HT-29 (cell line): Measurements from ENCODE around the gene PRMT9. TPM values are rescaled to one million over a fixed set of nuclear protein-coding genes. Genes with fewer than 3 reads are reported as not detected.

ENCODE experiments used
- DNase-seq: peaks from one replicate; pipeline ENCODE4 v3.0.0-alpha.2; 2015; ENCODE audit warnings: low spot score
- total RNA-seq: library from RNA; depleted of rRNA; stranded (reverse); fragments of >200 nt; shearing (Covaris generic); gene quantifications from 2 replicates; pipeline ENCODE4 v1.2.3, GENCODE V29; 2014; rRNA removed

Gene PRMT9
- total RNA-seq, 1 experiment from 2014 or later, result 3.8 TPM

DNA sequence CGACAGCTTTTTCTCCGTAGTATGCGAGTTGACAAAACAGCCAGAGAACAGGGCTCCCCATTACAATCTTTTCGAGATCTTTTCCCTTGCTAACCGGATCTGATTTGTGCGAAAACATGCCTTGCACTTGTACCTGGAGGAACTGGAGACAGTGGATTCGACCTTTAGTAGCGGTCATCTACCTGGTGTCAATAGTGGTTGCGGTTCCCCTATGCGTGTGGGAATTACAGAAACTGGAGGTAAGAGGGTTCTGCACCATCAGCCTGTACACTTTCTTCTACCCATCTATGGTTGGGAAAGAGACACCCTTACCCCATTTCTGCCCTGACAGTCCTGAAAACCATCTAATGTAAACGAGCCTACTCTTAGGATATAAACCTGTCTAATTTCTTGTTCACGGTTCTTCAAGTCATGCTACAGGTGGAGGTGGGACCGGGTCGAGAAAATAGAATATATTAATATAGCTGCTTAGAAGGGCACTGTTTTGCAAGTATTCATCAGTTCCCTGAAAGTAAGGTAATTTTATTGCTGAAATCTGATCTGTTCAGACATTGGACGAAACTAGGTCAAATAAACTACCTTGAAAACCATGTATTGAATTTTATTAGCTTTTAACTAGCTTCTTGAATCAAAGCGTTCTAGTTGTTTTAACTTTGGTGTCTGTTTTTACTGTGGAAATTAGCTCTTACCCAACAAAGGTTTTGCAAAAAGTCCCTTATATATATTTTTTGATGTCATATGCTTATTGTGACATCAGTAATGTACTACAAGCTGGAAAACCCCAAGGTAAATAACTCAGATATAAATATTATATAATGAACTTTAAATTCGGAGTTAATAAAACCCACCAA lies 65.9 kb downstream of the PRMT9 start:
- DNase-seq, result peak; percentile 26

DNA sequence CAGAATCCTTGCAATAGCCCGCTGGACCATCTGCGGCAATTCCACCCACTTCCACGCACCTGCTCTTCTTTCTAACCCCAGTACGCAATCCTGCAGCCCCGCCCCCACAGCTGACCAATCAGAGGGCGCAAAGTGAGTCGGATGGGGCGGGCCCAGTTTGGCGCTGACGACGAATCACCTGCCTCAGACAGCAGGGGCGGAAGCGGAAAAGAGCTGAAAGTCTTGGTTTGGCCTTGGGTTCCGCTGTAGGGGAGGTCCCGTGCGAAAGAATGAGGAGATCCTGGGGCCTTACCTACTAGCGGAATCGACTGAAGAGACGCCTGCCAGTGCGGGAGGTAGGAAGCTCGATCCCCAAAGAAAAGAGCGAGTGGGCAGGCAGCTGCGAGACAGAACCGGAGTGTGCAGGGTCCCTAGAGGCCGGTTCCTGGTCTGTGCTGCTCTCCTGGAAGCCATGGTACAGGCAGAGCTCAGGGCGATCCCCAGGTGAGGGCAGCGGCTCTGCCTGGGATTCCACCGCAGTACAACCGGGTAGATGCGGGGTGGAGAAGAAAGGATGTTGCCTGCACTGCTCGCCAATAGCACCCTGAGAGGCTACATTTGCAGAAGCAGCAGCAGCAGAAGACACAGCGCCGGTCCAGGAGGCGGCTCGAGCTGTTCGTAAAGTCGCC lies 66.7 kb downstream of the PRMT9 start, which contains the start of gene TMEM184C:
Gene TMEM184C, plus strand, starts transcription at position 225 of the 668 bp plus-strand sequence. CDS start 560 bp downstream, outside the sequence.
- DNase-seq, result peak; percentile 93

DNA sequence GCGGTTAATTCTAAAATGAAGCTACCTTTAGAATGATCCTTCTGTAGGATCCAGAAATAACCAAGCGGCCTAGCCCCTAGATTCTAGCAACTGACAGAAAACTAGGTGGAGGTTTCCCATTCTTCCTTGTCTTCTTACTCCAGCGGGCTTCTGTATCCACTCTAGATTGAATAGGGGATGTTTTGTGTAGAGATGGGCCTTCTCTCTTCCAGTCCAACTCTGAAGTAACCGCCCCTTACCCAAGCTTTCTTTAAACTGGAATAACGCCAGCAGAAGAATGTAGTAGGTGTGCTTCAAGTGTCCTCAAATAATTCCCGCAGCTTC lies 67.2 kb downstream of the PRMT9 start:
- DNase-seq, result no peak

DNA sequence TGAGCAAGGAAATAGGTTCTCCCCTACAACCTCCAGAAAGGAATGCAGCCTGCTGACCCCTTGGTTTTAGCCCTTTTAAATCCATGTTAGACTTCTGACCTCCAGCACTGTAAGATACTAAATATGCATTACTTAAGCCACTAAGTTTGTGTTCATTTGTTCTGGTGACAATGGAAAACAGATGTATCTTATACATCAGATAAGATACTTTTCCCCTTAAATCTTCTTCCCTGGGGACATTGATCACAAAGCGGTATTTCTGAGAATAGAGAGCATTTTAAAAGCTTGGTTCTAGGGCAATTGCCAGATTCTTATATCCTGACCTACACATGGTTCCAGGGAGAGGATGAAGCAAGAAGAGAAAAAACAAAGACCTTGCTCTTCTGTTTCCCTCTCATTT lies 73.3 kb downstream of the PRMT9 start:
- no peak for DNase-seq

DNA sequence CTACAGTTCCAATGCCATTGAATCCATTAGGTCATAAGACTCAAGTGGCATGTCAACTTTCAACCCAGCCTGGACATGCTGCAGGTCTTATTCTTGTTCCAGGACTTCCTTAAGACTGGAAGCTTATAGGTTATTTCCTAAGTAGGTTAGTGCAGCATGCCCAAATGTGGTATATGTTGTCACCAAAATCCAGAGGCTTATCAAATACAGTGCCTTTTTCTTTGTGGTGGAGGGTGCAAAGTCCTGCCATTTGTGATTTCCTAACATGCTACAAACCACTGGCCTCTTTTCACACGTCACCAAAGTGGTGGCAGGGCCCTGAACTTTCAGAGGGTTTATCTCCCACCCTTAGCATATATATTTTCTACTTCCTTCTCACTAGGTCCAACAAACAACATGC lies 76.5 kb downstream of the PRMT9 start:
- DNase-seq, result no peak

DNA sequence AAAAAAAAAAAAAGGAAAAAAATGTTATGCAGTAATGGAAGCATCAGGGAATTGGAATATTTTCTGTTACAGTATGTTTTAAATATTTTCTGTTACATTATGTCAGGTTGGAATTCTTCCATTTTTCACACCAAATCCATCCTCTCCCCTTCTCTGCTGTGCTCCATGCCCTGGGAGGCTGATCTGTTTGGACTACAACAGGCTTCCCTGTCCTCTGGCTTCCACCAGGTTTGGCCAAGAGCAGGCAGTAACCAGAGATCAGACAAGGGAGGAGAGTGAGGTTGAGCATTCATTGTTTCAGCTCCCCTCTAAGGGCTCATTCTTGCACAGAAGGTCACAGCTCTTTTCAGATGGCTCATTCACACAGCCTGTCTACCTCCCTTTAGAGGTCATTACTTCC lies 78.5 kb downstream of the PRMT9 start:
- DNase-seq, result no peak

DNA sequence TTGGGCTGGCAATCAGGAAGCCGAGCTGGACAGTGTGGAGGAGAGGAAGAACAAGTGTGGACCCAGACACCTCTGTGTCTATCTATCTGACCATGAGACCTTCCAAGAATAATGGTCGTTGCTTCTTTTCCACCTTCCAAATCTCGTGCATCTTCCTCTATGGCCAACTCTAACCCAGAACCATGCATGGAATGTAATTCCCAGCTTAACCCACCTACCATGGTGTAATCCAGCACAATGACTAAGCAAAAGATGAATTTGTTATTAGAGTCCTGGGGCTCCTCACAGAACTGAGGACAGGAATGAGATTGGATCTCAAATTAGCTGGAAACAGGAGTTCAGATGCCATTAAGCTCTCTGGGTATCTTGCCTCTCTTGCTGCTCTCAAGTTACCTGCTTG lies 84.2 kb downstream of the PRMT9 start:
- no peak for DNase-seq

DNA sequence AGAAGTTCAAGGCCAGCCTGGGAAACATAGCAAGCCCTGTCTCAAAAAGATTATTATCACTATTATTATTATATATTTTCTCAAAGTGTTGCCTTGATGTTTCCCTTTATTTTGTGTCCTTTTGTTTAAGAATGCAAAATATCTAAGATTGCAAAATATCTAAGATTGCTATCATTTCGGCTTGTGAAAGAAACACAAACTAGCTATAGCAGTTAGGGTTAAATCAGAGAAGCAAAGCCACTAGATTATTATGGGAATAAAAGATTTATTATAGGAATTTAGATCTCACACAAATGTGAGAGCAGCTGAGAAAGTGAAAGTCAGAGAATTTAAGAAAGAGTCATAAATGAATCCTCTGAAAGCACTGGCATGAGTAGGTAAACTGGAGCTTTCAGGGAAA lies 84.8 kb downstream of the PRMT9 start:
- DNase-seq, result no peak

DNA sequence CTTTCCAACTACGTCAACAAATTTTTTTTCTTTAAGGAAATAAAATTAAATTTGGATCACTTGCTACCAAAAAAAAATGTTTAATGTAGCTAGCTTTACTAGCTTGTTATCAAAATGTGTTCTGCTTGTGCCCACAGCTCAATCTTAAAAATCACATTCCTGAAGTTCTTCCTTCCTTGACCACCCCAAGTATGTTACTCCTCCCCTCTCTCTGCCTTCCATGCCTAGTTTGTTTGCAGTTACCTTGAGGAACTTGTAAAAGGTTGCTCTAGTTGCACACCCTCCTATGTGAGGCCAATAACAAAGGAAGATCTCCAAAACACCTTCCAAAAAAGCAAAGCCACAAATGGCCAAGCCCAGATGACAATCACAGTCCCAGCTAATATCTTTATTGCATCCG lies 86.4 kb downstream of the PRMT9 start:
- DNase-seq, result no peak

DNA sequence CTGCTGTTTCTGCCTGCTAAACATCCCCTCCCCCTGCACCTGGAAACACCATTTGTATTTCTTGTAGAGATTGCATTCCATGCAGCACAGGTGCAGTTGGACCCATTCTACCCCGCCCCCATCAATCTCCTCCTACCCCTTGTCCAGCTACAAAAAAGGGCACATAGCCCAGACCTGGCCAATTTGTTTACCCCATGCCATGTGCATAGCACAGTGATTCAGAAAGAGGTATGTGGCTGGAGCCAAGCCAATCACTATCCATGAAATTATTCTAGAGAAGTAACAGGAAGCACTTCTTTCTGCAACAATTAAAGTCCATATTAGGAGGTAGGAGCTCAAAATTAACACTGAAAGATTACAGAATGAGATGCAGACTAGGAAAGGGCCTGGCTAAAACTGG lies 87.0 kb downstream of the PRMT9 start:
- peak; percentile 20 for DNase-seq

DNA sequence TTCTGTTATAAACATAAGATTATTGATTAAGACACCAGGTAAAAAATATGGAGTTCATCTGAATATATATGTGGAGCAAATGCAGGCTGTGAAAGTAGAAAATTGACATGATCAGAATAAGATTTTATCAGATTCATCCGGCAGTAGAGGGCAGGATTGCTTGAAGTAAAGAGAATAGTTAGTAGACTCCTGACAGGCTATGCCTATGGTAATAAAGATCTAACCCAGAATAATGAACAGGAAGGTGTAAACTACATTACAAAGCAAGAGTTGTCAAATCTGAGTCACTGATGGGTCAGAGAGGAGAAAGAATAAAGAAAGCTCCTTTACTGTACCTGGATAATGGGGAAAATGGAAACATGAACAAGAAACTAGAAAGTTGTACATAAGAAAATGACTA lies 87.6 kb downstream of the PRMT9 start:
- peak; percentile 24 for DNase-seq

DNA sequence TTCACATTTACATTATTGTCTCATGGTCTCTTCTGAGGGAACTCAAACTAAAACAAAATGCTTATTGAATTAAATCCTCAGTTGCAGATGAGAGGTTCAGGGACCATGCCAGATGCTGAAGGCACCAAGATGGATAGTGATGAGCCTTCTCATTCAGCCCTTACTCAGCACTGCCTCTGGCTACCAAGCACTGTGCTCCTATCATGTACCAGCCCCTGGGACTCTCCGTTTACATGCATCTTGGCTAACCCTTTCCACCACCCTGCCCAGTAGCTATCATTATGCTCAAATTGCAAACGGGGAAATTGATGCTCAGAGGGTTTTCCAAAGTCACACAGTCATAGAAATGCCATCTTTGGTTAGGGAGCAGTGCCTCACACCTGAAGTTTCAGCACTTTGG lies 89.4 kb downstream of the PRMT9 start:
- no peak for DNase-seq

DNA sequence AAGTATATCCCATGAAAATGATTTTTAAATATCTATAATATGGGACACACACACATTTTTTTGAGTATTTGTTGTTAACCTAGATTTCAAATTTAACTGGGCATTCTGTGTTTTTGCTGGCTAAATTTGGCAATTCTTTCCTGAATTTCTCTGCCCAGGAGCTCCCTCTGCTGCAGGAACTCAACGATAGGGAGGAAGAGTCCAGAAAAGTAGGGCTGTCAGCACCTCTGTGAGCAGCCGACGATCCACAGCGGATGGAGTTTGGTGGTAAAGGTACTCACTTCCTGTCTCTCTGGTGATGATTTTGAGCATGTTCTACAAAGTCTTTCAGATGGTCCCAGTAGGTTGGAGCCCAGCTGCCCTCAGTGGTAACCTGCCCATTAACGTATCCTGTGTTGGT lies 89.9 kb downstream of the PRMT9 start:
- DNase-seq, result no peak

DNA sequence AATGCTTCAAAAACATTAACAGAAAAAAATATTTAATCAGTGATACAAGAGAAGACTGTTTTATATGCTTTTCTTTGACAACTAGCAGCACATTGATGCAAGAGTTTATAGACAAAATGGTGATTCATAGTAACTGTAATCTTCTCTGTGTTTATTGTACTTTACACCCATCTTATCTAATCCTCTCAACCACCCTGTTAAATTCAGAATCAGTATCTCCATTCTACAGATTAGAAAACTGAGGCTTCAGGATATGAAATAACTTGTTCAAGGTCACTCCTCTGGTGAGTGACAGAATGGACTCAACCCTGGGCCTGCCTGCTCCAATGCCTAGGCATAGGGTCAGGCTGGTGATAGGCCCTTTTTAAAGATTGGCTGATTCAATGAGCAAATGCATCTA lies 92.9 kb downstream of the PRMT9 start:
- no peak for DNase-seq

DNA sequence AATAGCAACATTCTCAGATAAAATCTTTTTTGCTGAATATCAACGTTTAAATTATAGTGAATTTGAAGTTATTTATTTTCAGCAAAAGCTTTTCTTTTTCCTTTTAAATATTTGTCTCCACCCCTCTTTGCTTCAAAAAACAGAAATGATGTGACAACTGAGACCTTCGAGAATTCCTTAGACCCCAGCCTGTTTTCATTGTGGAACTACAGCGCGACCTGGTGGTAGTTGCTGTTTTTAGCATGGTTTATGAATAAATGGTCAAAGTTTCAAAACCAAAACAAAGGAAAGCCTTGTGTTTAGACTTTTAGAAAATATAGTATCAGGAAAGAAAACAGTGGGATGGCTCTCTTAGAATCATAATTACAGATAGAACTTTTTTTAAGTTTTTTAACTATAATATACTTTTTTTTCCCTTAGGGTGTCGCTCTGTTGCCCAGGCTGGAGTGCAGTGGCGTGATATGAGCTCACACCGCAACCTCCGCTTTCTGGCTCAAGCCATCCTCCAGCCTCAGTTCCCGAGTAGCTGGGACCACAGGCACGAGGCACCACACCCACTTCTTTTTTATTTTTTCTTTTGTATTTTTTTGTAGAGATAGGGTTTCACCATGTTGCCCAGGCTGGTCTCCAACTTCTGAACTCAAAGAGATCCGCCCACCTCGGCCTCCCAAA lies 93.6 kb downstream of the PRMT9 start:
- DNase-seq, result peak; percentile 66

DNA sequence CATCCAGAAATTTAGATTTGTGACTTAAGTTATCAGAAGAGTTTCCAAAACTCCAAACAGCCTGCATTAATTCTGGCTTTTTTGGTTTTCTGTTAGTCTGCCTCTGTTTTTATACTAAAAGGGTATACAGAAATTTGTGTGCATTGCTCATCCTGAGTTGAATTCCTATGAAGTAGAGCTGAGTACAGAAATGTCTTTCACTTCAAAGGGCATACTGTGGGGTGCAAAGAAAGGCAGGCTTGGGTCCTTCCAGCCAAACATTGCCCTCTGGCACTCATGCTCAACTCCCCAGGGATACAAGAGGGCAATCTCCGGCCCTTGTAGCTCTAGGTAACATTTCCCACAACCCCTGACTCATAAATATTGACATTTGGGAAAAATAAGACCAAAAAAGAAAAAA lies 94.4 kb downstream of the PRMT9 start:
- no peak for DNase-seq

Other genes starting within 250 kb of the PRMT9 start
- not detected in 2 replicates for gene EDNRA, start 203.1 kb downstream of the PRMT9 start, total RNA-seq
- gene TMEM184C, start 66.8 kb downstream of the PRMT9 start, total RNA-seq, result 17.0 and 17.1 TPM in 2 replicates
- gene ARHGAP10, start 47.9 kb upstream of the PRMT9 start, total RNA-seq, result 4.3 and 9.3 TPM in 2 replicates